B cell (primary cell): ENCODE measurements around the gene INKA2. TPM values are rescaled to one million over a fixed set of nuclear protein-coding genes. Genes with fewer than 3 reads are reported as not detected.

Source experiments
- ATAC-seq: fragments of 200-7000 bp; cut with Tn5 transposase; one replicate; pipeline ENCODE4 v1.10.0; 2021; ENCODE audit warnings: low read depth, mild to moderate bottlenecking, moderate number of reproducible peaks, moderate library complexity
- CTCF ChIA-PET: fragments of 350-600 bp; sonication (Branson Sonifier 250); formaldehyde crosslinking; loops from one replicate; lab custom pipeline; 2021; ENCODE audit warnings: antibody characterized with exemption, inconsistent platforms; lab: Charles Lee
- POLR2A ChIA-PET: fragments of 350-600 bp; sonication (Branson Sonifier 250); formaldehyde crosslinking; loops from one replicate; lab custom pipeline; 2021; ENCODE audit warnings: antibody characterized with exemption; lab: Charles Lee
- DNase-seq: peaks from one replicate; pipeline ENCODE4 v3.0.0; 2013
- H2AFZ ChIP-seq: 2 replicates; pipeline ENCODE4 v1.6.1; 2012; ENCODE audit warnings: mild to moderate bottlenecking, low read depth, low read length; ENCODE audit not compliant: insufficient read depth, poor library complexity, severe bottlenecking
- H3K27ac ChIP-seq, 2 donors: 1 replicate in 1 of 2; 2 replicates in 1 of 2; pipeline ENCODE4 v1.5.1; 2012 to 2013; ENCODE audit warnings: low read length in 2 of 2, mild to moderate bottlenecking in 2 of 2, moderate library complexity in 1 of 2
- H3K27me3 ChIP-seq, 4 experiments: fragments of 200-600 bp in 1 of 4; sonication (generic) in 1 of 4; replicated peaks in 1 of 4; 1 replicate in 2 of 4; 2 replicates in 2 of 4; pipeline versions ENCODE4 v1.6.1 to v1.7.0; 2013 to 2016; ENCODE audit warnings: low read length in 3 of 4, mild to moderate bottlenecking in 2 of 4, mixed read lengths in 1 of 4, moderate library complexity in 1 of 4; ENCODE audit not compliant: insufficient read depth in 4 of 4, control insufficient read depth in 3 of 4; ENCODE audit errors: control extremely low read depth in 1 of 4
- H3K36me3 ChIP-seq, 2 experiments: replicated peaks in 1 of 2; 1 replicate in 1 of 2; 2 replicates in 1 of 2; pipeline versions ENCODE4 v1.6.1 to v1.7.1; 2013; ENCODE audit warnings: low read length in 1 of 2; ENCODE audit not compliant: insufficient read depth in 2 of 2, control insufficient read depth in 1 of 2; ENCODE audit errors: control extremely low read depth in 1 of 2, extremely low read depth in 1 of 2
- H3K4me1 ChIP-seq, 2 donors: fragments of 200-600 bp in 1 of 2; sonication (generic) in 1 of 2; 1 replicate in 1 of 2; 2 replicates in 1 of 2; pipeline versions ENCODE4 v1.5.1 to v1.6.1; 2013 to 2017; ENCODE audit warnings: low read length in 2 of 2; ENCODE audit not compliant: control insufficient read depth in 2 of 2, insufficient read depth in 2 of 2
- H3K4me2 ChIP-seq: replicated peaks from 2 replicates; pipeline ENCODE3; 2012; ENCODE audit warnings: mild to moderate bottlenecking, low read depth, low read length; ENCODE audit not compliant: poor library complexity, severe bottlenecking
- H3K4me3 ChIP-seq, 5 experiments: fragments of 200-600 bp in 1 of 5; sonication (generic) in 1 of 5; 1 replicate in 3 of 5; 2 replicates in 2 of 5; pipeline versions ENCODE4 v1.5.1 to v1.7.0; 2011 to 2016; ENCODE audit warnings: low read length in 4 of 5, mild to moderate bottlenecking in 4 of 5, low read depth in 2 of 5, control low read depth in 1 of 5, moderate library complexity in 1 of 5; ENCODE audit not compliant: insufficient read depth in 1 of 5; ENCODE audit errors: control extremely low read depth in 1 of 5, extremely low read depth in 1 of 5
- H3K79me2 ChIP-seq: fragments of 200-600 bp; sonication (generic); one replicate; pipeline ENCODE4 v1.6.0; 2016; ENCODE audit warnings: low read length; ENCODE audit not compliant: control insufficient read depth, insufficient read depth
- H3K9ac ChIP-seq: fragments of 200-600 bp; sonication (generic); 2 replicates; pipeline ENCODE4 v1.6.1; 2017; ENCODE audit warnings: mild to moderate bottlenecking, low read length, moderate library complexity
- H3K9me3 ChIP-seq, 3 donors: one replicate each; pipeline versions ENCODE4 v1.6.1 to v1.7.1; 2013; ENCODE audit warnings: low read length in 2 of 3; ENCODE audit not compliant: control insufficient read depth in 2 of 3, insufficient read depth in 1 of 3; ENCODE audit errors: control extremely low read depth in 1 of 3
- H4K20me1 ChIP-seq: 2 replicates; pipeline ENCODE4 v1.6.0; 2012; ENCODE audit warnings: mild to moderate bottlenecking, low read length; ENCODE audit not compliant: insufficient read depth, control insufficient read depth, poor library complexity, severe bottlenecking
- H3K27ac Mint-ChIP-seq: one replicate; pipeline ENCODE4 v1.8.0; 2021; ENCODE audit warnings: mixed read lengths
- H3K27me3 Mint-ChIP-seq: one replicate; pipeline ENCODE4 v1.8.0; 2021; ENCODE audit warnings: mixed read lengths
- H3K4me1 Mint-ChIP-seq: one replicate; pipeline ENCODE4 v1.8.0; 2021; ENCODE audit warnings: mixed read lengths
- H3K4me3 Mint-ChIP-seq: one replicate; pipeline ENCODE4 v1.8.0; 2021; ENCODE audit warnings: mixed read lengths
- H3K9me3 Mint-ChIP-seq: one replicate; pipeline ENCODE4 v1.8.0; 2022; ENCODE audit warnings: mixed read lengths; ENCODE audit not compliant: insufficient read depth
- CTCF ChIP-seq: fragments of 200-600 bp; IDR thresholded peaks from one replicate; pipeline ENCODE4 v1.8.0; 2022; ENCODE audit warnings: antibody characterized with exemption, mild to moderate bottlenecking
- EZH2 ChIP-seq: IDR thresholded peaks from 2 replicates; pipeline ENCODE4 v1.6.1; 2012; ENCODE audit warnings: borderline replicate concordance, low read depth, mild to moderate bottlenecking, moderate library complexity, low read length; ENCODE audit not compliant: insufficient read depth, poor library complexity, severe bottlenecking
- WGBS: methylation state at CpG from one replicate; pipeline ENCODE4 v1.1.5; 2013; ENCODE audit warnings: missing lambda C conversion rate; ENCODE audit not compliant: insufficient coverage; 5-methylcytosine and 5-hydroxymethylcytosine counted together
- intact Hi-C: fragments of 100-400 bp; cut with micrococcal nuclease; formaldehyde crosslinking; loops from one replicate; pipeline ENCODE4 v1.10.0; 2022
- polyA plus RNA-seq: library from polyadenylated mRNA; depleted of rRNA; stranded (reverse); fragments of >200 nt; gene quantifications from 2 replicates; pipeline ENCODE4 v1.2.3, GENCODE V29; 2012
- total RNA-seq, 2 donors: library from RNA; stranded (reverse); fragments of 120-200 nt in 1 of 2; gene quantifications; 1 replicate in 1 of 2; 2 replicates in 1 of 2; pipeline versions ENCODE4 v1.2.3 to v1.2.4, GENCODE V29; 2013 to 2022

INKA2 gene
- total and polyA plus RNA-seq, 2 donors (not counting 1 experiment from before 2014, with no cell fraction given), result 0.67 to 6.4 TPM

GRCh38 chr1:111734426-111734825, 4.8 kb downstream of the INKA2 start:
- POLR2A ChIA-PET, result no interaction called here
- Histone ChIP-seq H3K4me3 (no peak overlapping the region), H3K79me2 (no peaks in the 10 kb centered on the region), H3K27me3 (peaks cover 0 to 16% (median 4%) of the 10 kb centered on the region in 4 experiments), H3K9me3 (no peaks in the 10 kb centered on the region), H3K9ac (no peak overlapping the region), H3K27ac (no peak overlapping the region), H2AFZ (no peak overlapping the region), H3K4me1 (peaks cover 7 to 18% of the 10 kb centered on the region in 2 donors), H4K20me1 (no peaks in the 10 kb centered on the region), H3K4me2 (no peak overlapping the region), H3K36me3 (no peaks in the 10 kb centered on the region)
- CTCF ChIA-PET, result interaction anchor here (0.8 to 1.2 kb wide), 2 partner anchors 13 to 19 kb away, joined by 3 to 4 read pairs; no protein-coding TSS in a partner anchor
- DNase-seq (no peak), ATAC-seq (no peak)
- Mint-ChIP-seq H3K4me1 (peaks cover 16% of the 10 kb centered on the region), H3K4me3 (no peak overlapping the region), H3K27me3 (no peaks in the 10 kb centered on the region), H3K27ac (no peak overlapping the region), H3K9me3 (no peaks in the 10 kb centered on the region)
- 99% methylated on average over 3 of the region's 3 CpGs for WGBS
- intact Hi-C loops, result no loop called here
- TF ChIP-seq CTCF (no peak), EZH2 (no peak)

GRCh38 chr1:111733992-111734341, 5.2 kb downstream of the INKA2 start:
- ATAC-seq, result no peak
- WGBS, result 100% methylated on average over 2 of the region's 5 CpGs
- CTCF ChIA-PET, result interaction anchor here (0.8 to 1.2 kb wide), 2 partner anchors 13 to 19 kb away, joined by 3 to 4 read pairs; no protein-coding TSS in a partner anchor
- Mint-ChIP-seq H3K4me3 (no peak overlapping the region), H3K4me1 (peaks cover 16% of the 10 kb centered on the region), H3K27ac (no peak overlapping the region), H3K9me3 (no peaks in the 10 kb centered on the region), H3K27me3 (no peaks in the 10 kb centered on the region)
- Histone ChIP-seq H3K4me2 (no peak overlapping the region), H3K4me1 (peaks cover 7 to 18% of the 10 kb centered on the region in 2 donors), H4K20me1 (no peaks in the 10 kb centered on the region), H2AFZ (no peak overlapping the region), H3K79me2 (no peaks in the 10 kb centered on the region), H3K36me3 (no peaks in the 10 kb centered on the region), H3K9ac (no peak overlapping the region), H3K9me3 (no peaks in the 10 kb centered on the region), H3K27me3 (peaks cover 0 to 16% (median 4%) of the 10 kb centered on the region in 4 experiments), H3K4me3 (no peak overlapping the region), H3K27ac (no peak overlapping the region)
- TF ChIP-seq CTCF, result no peak
- TF ChIP-seq EZH2, result no peak
- POLR2A ChIA-PET, result no interaction called here
- no peak for DNase-seq
- intact Hi-C loops, result no loop called here
